GM12892 (cell line): ENCODE data around the gene MUC5AC.

Source experiments
- POLR2A ChIP-seq: IDR thresholded peaks from 2 replicates; pipeline ENCODE4 v1.6.1; 2011; ENCODE audit warnings: low read depth, low read length, control low read depth
- POLR2AphosphoS5 ChIP-seq: IDR thresholded peaks from 2 replicates; pipeline ENCODE4 v1.6.1; 2011; ENCODE audit warnings: low read depth, low read length, control low read depth
- TAF1 ChIP-seq: IDR thresholded peaks from 2 replicates; pipeline ENCODE4 v1.6.1; 2011; ENCODE audit warnings: low read depth, mild to moderate bottlenecking, control low read depth, low read length, borderline replicate concordance

DNA sequence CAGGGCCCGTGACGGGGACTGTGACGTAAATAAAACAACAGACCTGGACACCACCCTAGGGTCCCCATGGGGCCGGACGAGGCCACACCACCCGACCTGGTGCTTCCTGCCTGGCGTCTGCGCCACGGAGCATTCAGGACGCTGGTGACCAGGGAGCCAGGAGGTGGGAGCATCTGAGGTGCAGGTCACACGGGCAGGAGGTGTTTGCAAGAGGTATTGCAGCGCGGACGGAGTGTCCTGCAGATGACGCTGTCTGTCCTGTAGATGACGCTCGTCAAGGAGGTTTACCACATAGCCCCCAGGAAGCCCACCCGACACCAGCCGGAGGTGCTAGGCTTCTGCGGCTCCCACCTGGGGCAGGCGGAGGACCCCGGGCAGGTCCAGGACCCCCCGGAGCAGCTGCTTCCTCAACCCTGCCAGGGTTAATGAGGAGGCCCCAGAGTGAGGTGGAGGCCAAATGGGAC, 64.1 kb downstream of the MUC5AC start:
- TF ChIP-seq POLR2AphosphoS5 (no peak), POLR2A (no peak), TAF1 (no peak)
